ENCODE results near the gene UNC13D.
A peak's percentile ranks its signal among the peaks of the same experiment; 100 is the strongest.

UNC13D gene

DNA sequence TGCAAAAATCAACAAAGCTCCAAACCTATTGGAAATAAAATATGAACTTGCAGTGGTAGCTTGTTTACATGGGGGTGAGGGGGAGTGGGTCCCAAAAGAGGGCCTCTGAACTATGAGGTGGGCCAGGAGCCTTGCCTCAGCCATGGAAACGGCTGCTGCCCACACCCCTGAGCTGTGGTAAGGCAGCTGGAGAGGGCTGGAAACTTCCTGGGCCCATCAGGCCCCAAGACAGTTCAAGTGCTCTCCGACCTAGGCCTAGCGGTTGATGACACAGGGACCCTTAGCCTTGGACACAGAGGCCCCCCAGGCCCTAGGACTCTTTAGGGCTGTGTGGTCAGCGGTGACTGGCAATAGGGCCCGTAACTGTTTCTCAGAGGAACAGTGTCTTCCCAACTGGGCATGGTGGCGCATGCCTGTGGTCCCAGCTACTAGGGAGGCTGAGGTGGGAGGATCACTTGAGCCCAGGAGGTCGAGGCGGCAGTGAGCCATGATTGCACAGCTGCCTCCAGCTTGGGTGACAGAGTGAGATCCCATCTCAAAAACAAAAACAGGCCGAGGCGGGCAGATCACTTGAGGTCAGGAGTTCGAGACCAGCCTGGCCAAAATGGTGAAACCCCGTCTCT, 18.3 kb downstream of the UNC13D start:
- Histone ChIP-seq H3K4me3 (ENCODE audit: low read depth, low read length) (no peak overlapping the region), H3K36me3 (ENCODE audit: control insufficient read depth in 2 of 2, insufficient read depth in 1 of 2, low read length in 2 of 2) (peaks cover 6 to 55% of the 10 kb centered on the region in 2 experiments), H3K27ac (ENCODE audit: extremely low read depth, low read depth, low read length) (no peak overlapping the region), H3K4me1 (ENCODE audit: control insufficient read depth, insufficient read depth, low read length) (no peaks in the 10 kb centered on the region), H3K9me3 (ENCODE audit: control insufficient read depth, insufficient read depth, low read depth, low read length) (no peaks in the 10 kb centered on the region)
- CTCF ChIA-PET: interaction anchor here (0.6 to 4.0 kb wide), 6 partner anchors 9 to 217 kb away, joined by 3 to 25 read pairs (median 4); no protein-coding TSS in a partner anchor
- POLR2A ChIA-PET: interaction anchor here (1.3 to 2.9 kb wide), 4 partner anchors 30 to 49 kb away, joined by 4 to 23 read pairs (median 9); partner anchors contain the start of gene WBP2
- TF ChIP-seq, protein P1, sequence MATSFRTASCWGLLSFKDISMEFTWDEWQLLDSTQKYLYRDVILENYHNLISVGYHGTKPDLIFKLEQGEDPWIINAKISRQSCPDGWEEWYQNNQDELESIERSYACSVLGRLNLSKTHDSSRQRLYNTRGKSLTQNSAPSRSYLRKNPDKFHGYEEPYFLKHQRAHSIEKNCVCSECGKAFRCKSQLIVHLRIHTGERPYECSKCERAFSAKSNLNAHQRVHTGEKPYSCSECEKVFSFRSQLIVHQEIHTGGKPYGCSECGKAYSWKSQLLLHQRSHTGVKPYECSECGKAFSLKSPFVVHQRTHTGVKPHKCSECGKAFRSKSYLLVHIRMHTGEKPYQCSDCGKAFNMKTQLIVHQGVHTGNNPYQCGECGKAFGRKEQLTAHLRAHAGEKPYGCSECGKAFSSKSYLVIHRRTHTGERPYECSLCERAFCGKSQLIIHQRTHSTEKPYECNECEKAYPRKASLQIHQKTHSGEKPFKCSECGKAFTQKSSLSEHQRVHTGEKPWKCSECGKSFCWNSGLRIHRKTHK (tag by site-specific recombination; IDR thresholded peaks at IDR 0.05): no peak
- no peak for TF ChIP-seq HOXA7 (CRISPR knock-in tag; IDR thresholded peaks at IDR 0.05; ENCODE audit: borderline replicate concordance)

DNA sequence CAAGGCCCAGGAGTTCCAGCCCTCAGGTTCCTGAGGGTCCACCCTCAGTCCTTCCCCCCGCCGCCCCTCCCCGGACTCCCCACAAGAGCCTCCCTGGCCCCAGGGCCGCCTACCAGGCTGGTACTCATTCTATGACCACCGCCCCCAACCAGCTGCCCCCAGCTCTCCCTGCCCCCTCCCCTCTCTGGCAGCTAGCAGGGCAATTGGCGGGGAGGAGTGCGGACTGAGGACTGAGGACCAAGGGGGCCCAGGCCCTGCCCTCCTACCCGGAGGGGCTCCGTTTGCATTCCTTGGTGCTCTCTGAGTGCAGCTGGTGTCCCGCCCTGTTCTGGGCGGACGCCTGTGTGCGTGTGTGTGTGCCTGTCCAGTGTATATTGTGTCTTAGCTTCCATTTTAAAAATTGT, 19.1 kb downstream of the UNC13D start:
- H3K36me3 ChIP-seq (ENCODE audit: control insufficient read depth in 2 of 2, insufficient read depth in 1 of 2, low read length in 2 of 2): peaks cover 8 to 62% of the 10 kb centered on the region in 2 experiments
- TF ChIP-seq KLF1 (tag by site-specific recombination; IDR thresholded peaks at IDR 0.05) (0 out of 2 replicates have a peak, but pooled peaks have one; percentile 25), ZNF830 (tag by site-specific recombination; IDR thresholded peaks at IDR 0.05; ENCODE audit: low read depth) (no peak), ZNF274 (IDR thresholded peaks at IDR 0.05; ENCODE audit: low read length) (no peak), ZNF274 (tag by site-specific recombination; IDR thresholded peaks at IDR 0.05; ENCODE audit: borderline replicate concordance) (no peak), SP2 (tag by site-specific recombination; IDR thresholded peaks at IDR 0.05) (0 out of 2 replicates have a peak, but pooled peaks have one; percentile 26)
- CTCF ChIA-PET: interaction anchor here (0.6 to 4.0 kb wide), 5 partner anchors 8 to 111 kb away, joined by 3 to 25 read pairs (median 5); no protein-coding TSS in a partner anchor
- POLR2A ChIA-PET: interaction anchor here (0.6 to 2.9 kb wide), 3 partner anchors 29 to 49 kb away, joined by 4 to 23 read pairs (median 7); no protein-coding TSS in a partner anchor
- no peak overlapping the region for H3K4me3 ChIP-seq (ENCODE audit: low read depth, low read length)
- no peaks in the 10 kb centered on the region for H3K9me3 ChIP-seq (ENCODE audit: control insufficient read depth, insufficient read depth, low read depth, low read length)
- no peak overlapping the region for H3K27ac ChIP-seq (ENCODE audit: extremely low read depth, low read depth, low read length)
- H3K4me1 ChIP-seq (ENCODE audit: control insufficient read depth, insufficient read depth, low read length): no peaks in the 10 kb centered on the region

DNA sequence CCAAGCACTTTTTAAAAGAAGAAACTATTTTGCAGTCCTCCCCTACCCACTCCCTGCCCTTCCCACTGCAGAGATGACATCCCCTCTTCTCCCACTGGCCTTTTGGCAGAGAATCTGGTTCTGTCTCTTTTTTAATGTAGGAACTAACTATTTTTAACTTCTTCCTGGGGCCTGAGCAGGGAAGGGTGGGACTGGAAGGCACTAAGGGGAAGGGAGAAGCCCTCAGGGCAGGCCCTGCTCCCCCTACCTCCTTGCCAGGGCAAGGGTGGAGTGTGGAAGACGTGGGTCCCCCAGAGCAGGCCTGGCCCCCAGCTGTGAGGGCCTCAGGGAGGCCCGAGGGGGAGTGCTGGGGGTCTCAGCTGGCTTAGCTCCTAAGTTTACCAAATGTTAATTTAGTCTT, 19.5 kb downstream of the UNC13D start:
- peaks cover 12 to 67% of the 10 kb centered on the region in 2 experiments for H3K36me3 ChIP-seq (ENCODE audit: control insufficient read depth in 2 of 2, insufficient read depth in 1 of 2, low read length in 2 of 2)
- CTCF ChIA-PET: interaction anchor here (3.3 to 4.0 kb wide), 2 partner anchors 8 to 22 kb away, joined by 23 to 25 read pairs; no protein-coding TSS in a partner anchor
- POLR2A ChIA-PET: interaction anchor here (0.6 to 1.3 kb wide), 2 partner anchors 29 to 48 kb away, joined by 4 to 7 read pairs; no protein-coding TSS in a partner anchor
- H3K4me3 ChIP-seq (ENCODE audit: low read depth, low read length): no peak overlapping the region
- H3K4me1 ChIP-seq (ENCODE audit: control insufficient read depth, insufficient read depth, low read length): no peaks in the 10 kb centered on the region
- 0 out of 2 replicates have a peak overlapping the region, but pooled peaks have one; percentile 17 for H3K27ac ChIP-seq (ENCODE audit: extremely low read depth, low read depth, low read length)
- TF ChIP-seq KLF1 (tag by site-specific recombination; IDR thresholded peaks at IDR 0.05) (no peak), ZNF571 (tag by site-specific recombination; IDR thresholded peaks at IDR 0.05) (no peak), ZNF366 (tag by site-specific recombination; conservative IDR thresholded peaks at IDR 0.05) (no peak), ZNF544 (tag by site-specific recombination; IDR thresholded peaks at IDR 0.05) (no peak), ZBTB21 (tag by site-specific recombination; IDR thresholded peaks at IDR 0.05) (no peak), ZBTB48 (tag by site-specific recombination; IDR thresholded peaks at IDR 0.05) (no peak), IKZF3 (tag by site-specific recombination; IDR thresholded peaks at IDR 0.05) (no peak), ZNF473 (tag by site-specific recombination; IDR thresholded peaks at IDR 0.05) (no peak), ZNF202 (tag by site-specific recombination; IDR thresholded peaks at IDR 0.05; ENCODE audit: borderline replicate concordance) (no peak), ZNF416 (tag by site-specific recombination; IDR thresholded peaks at IDR 0.05) (no peak), MYNN (tag by site-specific recombination; IDR thresholded peaks at IDR 0.05; ENCODE audit: borderline replicate concordance) (no peak), ZNF560 (tag by site-specific recombination; IDR thresholded peaks at IDR 0.05; ENCODE audit: borderline replicate concordance) (no peak), SCRT1 (tag by site-specific recombination; IDR thresholded peaks at IDR 0.05; ENCODE audit: borderline replicate concordance) (no peak), TRIM28 (IDR thresholded peaks at IDR 0.05; ENCODE audit: borderline replicate concordance, low read length) (no peak), FEZF1 (tag by site-specific recombination; IDR thresholded peaks at IDR 0.05) (no peak), ZNF274 (IDR thresholded peaks at IDR 0.05; ENCODE audit: low read length) (no peak), ZNF274 (tag by site-specific recombination; IDR thresholded peaks at IDR 0.05; ENCODE audit: borderline replicate concordance) (no peak), GLIS1 (tag by site-specific recombination; IDR thresholded peaks at IDR 0.05) (no peak), ZNF350 (tag by site-specific recombination; IDR thresholded peaks at IDR 0.05) (no peak), ZBTB7A (tag by site-specific recombination; IDR thresholded peaks at IDR 0.05; ENCODE audit: low read depth) (no peak)
- TF ChIP-seq, protein P2, sequence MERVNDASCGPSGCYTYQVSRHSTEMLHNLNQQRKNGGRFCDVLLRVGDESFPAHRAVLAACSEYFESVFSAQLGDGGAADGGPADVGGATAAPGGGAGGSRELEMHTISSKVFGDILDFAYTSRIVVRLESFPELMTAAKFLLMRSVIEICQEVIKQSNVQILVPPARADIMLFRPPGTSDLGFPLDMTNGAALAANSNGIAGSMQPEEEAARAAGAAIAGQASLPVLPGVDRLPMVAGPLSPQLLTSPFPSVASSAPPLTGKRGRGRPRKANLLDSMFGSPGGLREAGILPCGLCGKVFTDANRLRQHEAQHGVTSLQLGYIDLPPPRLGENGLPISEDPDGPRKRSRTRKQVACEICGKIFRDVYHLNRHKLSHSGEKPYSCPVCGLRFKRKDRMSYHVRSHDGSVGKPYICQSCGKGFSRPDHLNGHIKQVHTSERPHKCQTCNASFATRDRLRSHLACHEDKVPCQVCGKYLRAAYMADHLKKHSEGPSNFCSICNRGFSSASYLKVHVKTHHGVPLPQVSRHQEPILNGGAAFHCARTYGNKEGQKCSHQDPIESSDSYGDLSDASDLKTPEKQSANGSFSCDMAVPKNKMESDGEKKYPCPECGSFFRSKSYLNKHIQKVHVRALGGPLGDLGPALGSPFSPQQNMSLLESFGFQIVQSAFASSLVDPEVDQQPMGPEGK (tag by site-specific recombination; IDR thresholded peaks at IDR 0.05): no peak
- no peaks in the 10 kb centered on the region for H3K9me3 ChIP-seq (ENCODE audit: control insufficient read depth, insufficient read depth, low read depth, low read length)

All from HEK293 (cell line).